ENCODE results near the gene ARHGEF11. TPM values are rescaled to one million over a fixed set of nuclear protein-coding genes. Genes with fewer than 3 reads are reported as not detected.

Gene ARHGEF11
- total and polyA plus RNA-seq, 4 donors = 14.2 to 44.1 (median 31.9) TPM

DNA sequence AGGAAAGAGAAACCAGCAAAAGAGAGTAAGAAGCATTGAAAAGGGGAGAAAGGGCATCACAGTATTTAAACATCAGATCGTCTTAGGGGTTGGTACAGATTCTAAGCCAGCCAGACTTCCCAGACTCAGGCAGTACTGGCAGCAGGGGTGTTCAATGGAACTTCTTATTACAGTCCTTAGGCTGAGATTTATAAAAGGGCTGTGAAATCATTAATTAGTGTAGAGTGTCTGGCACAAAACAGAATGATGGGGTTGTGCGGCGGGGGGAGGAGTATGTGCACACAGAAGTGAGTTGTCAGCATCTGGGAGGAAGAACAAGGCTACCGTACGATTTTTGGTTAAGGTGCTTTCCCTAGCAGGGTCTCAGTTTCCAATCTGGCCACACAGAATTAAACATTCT lies 38.2 kb downstream of the ARHGEF11 start:
- 59 to 69% methylated on average over 5 of the region's 5 CpGs for WGBS, 2 donors
- ATAC-seq (ENCODE audit: insufficient read depth, low FRiP score) = no peak

DNA sequence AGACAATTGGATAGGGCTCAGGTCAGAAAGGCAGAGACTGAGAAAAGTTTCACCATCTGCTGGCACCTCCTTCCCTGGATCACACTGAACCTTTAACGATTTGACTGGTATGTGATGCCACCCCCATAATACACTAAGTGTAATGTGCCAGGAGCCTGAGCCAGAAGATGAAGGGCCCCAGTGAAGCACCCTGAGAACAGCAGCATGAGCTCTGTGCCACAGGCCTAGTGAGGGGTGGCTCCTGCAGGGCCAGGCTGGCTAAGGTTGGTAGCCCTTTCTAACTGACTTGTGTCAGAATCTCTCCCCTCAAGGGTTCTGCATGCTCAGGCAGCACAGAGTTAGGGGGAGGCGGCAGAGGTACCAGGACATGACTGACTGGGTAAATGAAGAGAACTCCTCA lies 38.9 kb downstream of the ARHGEF11 start:
- H3K9ac ChIP-seq (ENCODE audit: insufficient read depth in 1 of 2, low read length in 2 of 2) = no peak overlapping the region
- ATAC-seq (ENCODE audit: insufficient read depth, low FRiP score) = no peak
- H3K27ac ChIP-seq (ENCODE audit: low read depth in 1 of 2, low read length in 1 of 2) = no peak overlapping the region
- peaks cover 4 to 24% (median 6%) of the 10 kb centered on the region in 5 donors for H3K4me1 ChIP-seq (ENCODE audit: control insufficient read depth in 5 of 5, insufficient read depth in 5 of 5, low read length in 5 of 5)
- no peaks in the 10 kb centered on the region for H3K27me3 ChIP-seq (ENCODE audit: control insufficient read depth in 3 of 3, insufficient read depth in 3 of 3, low read length in 2 of 3)
- H3K9me3 ChIP-seq (ENCODE audit: control insufficient read depth in 4 of 4, insufficient read depth in 3 of 4, low read length in 3 of 4) = no peaks in the 10 kb centered on the region
- TF ChIP-seq, protein P1, sequence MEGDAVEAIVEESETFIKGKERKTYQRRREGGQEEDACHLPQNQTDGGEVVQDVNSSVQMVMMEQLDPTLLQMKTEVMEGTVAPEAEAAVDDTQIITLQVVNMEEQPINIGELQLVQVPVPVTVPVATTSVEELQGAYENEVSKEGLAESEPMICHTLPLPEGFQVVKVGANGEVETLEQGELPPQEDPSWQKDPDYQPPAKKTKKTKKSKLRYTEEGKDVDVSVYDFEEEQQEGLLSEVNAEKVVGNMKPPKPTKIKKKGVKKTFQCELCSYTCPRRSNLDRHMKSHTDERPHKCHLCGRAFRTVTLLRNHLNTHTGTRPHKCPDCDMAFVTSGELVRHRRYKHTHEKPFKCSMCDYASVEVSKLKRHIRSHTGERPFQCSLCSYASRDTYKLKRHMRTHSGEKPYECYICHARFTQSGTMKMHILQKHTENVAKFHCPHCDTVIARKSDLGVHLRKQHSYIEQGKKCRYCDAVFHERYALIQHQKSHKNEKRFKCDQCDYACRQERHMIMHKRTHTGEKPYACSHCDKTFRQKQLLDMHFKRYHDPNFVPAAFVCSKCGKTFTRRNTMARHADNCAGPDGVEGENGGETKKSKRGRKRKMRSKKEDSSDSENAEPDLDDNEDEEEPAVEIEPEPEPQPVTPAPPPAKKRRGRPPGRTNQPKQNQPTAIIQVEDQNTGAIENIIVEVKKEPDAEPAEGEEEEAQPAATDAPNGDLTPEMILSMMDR (IDR thresholded peaks at IDR 0.05; ENCODE audit: control extremely low read depth, extremely low read depth) = no peak
- 78 to 86% methylated on average over 2 of the region's 2 CpGs for WGBS, 2 donors
- no peak overlapping the region for H3K4me3 ChIP-seq
- no peaks in the 10 kb centered on the region for H3K36me3 ChIP-seq (ENCODE audit: control insufficient read depth in 4 of 4, insufficient read depth in 4 of 4, low read length in 4 of 4)
- no peak for DNase-seq

More for the DNA sequence above, 38.2 kb downstream of the ARHGEF11 start:
- Histone ChIP-seq H3K9ac (ENCODE audit: insufficient read depth in 1 of 2, low read length in 2 of 2) (no peak overlapping the region), H3K9me3 (ENCODE audit: control insufficient read depth in 4 of 4, insufficient read depth in 3 of 4, low read length in 3 of 4) (no peaks in the 10 kb centered on the region), H3K4me3 (no peak overlapping the region), H3K4me1 (ENCODE audit: control insufficient read depth in 5 of 5, insufficient read depth in 5 of 5, low read length in 5 of 5) (peaks cover 4 to 24% (median 6%) of the 10 kb centered on the region in 5 donors), H3K36me3 (ENCODE audit: control insufficient read depth in 4 of 4, insufficient read depth in 4 of 4, low read length in 4 of 4) (no peaks in the 10 kb centered on the region), H3K27ac (ENCODE audit: low read depth in 1 of 2, low read length in 1 of 2) (no peak overlapping the region), H3K27me3 (ENCODE audit: control insufficient read depth in 3 of 3, insufficient read depth in 3 of 3, low read length in 2 of 3) (no peaks in the 10 kb centered on the region)
- no peak for DNase-seq
- TF ChIP-seq, protein P1 (IDR thresholded peaks at IDR 0.05; ENCODE audit: control extremely low read depth, extremely low read depth) = no peak

DNA sequence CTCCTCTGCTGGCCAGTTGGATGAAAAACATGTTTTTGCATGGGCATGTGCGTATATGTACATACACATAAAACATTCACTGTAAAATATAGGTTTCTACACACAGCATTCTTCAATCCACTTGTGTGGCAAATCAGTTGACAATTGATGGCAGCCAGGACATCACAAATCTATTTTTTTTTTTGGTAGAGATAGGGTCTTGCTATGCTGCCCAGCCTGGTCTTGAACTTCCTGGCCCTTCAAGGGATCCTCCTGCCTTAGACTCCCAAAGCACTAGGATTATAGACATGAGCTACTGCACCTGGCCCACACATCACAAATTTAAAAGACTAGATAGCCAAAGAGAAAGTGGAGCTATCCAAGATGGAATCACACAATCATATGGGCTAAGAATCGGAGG lies 39.6 kb downstream of the ARHGEF11 start:
- Histone ChIP-seq H3K9me3 (ENCODE audit: control insufficient read depth in 4 of 4, insufficient read depth in 3 of 4, low read length in 3 of 4) (no peaks in the 10 kb centered on the region), H3K27ac (ENCODE audit: low read depth in 1 of 2, low read length in 1 of 2) (no peak overlapping the region), H3K36me3 (ENCODE audit: control insufficient read depth in 4 of 4, insufficient read depth in 4 of 4, low read length in 4 of 4) (no peaks in the 10 kb centered on the region), H3K9ac (ENCODE audit: insufficient read depth in 1 of 2, low read length in 2 of 2) (no peak overlapping the region), H3K4me3 (no peak overlapping the region), H3K27me3 (ENCODE audit: control insufficient read depth in 3 of 3, insufficient read depth in 3 of 3, low read length in 2 of 3) (no peaks in the 10 kb centered on the region), H3K4me1 (ENCODE audit: control insufficient read depth in 5 of 5, insufficient read depth in 5 of 5, low read length in 5 of 5) (peaks cover 4 to 24% (median 6%) of the 10 kb centered on the region in 5 donors)
- ATAC-seq (ENCODE audit: insufficient read depth, low FRiP score) = no peak
- WGBS, 2 donors = 50 to 78% methylated on average over 2 of the region's 2 CpGs
- no peak for DNase-seq
- TF ChIP-seq, protein P1 (IDR thresholded peaks at IDR 0.05; ENCODE audit: control extremely low read depth, extremely low read depth) = no peak

DNA sequence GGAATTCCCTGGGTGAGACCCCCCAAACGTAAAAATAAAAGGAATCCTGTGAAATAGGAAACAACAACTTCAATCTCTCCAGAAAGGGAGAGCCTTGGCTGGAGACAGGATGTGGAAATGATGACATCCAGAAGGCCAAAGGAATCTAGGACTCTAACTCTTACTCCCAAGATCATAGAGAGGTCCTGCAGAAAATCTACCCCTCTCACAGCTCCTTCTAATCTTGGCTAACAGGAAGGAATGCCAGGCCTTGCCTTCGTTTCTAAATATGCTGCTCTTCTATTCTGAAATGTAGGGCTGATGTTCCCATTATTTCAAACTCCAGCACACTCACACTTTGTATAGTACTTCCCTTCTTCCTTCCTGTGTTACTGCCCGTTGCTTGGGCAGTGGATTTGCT lies 40.7 kb downstream of the ARHGEF11 start:
- no peak overlapping the region for H3K27ac ChIP-seq (ENCODE audit: low read depth in 1 of 2, low read length in 1 of 2)
- no peaks in the 10 kb centered on the region for H3K9me3 ChIP-seq (ENCODE audit: control insufficient read depth in 4 of 4, insufficient read depth in 3 of 4, low read length in 3 of 4)
- DNase-seq (peak in 2 of 3 donors; percentile 4 to 20), ATAC-seq (ENCODE audit: insufficient read depth, low FRiP score) (no peak)
- no peaks in the 10 kb centered on the region for H3K27me3 ChIP-seq (ENCODE audit: control insufficient read depth in 3 of 3, insufficient read depth in 3 of 3, low read length in 2 of 3)
- TF ChIP-seq, protein P1 (IDR thresholded peaks at IDR 0.05; ENCODE audit: control extremely low read depth, extremely low read depth) = no peak
- whole genome bisulfite sequencing, 2 donors = 26 to 32% methylated on average over 3 of the region's 3 CpGs
- no peaks in the 10 kb centered on the region for H3K36me3 ChIP-seq (ENCODE audit: control insufficient read depth in 4 of 4, insufficient read depth in 4 of 4, low read length in 4 of 4)
- H3K4me3 ChIP-seq = no peak overlapping the region
- H3K4me1 ChIP-seq (ENCODE audit: control insufficient read depth in 5 of 5, insufficient read depth in 5 of 5, low read length in 5 of 5) = peaks cover 4 to 26% (median 6%) of the 10 kb centered on the region in 5 donors
- H3K9ac ChIP-seq (ENCODE audit: insufficient read depth in 1 of 2, low read length in 2 of 2) = no peak overlapping the region

All from lung (tissue), 12 donors.